Measurements from ENCODE around the gene ELANE. TPM values are rescaled to one million over a fixed set of nuclear protein-coding genes. Genes with fewer than 3 reads are reported as not detected.
"Not testable (repeated sequence)": the region's sequence is repeated elsewhere in the genome, so short reads cannot be mapped to it uniquely, and the experiment has no call there.

Gene ELANE
- total and polyA plus RNA-seq, 2 experiments from 2014 or later, result 0.81 to 0.83 TPM

DNA sequence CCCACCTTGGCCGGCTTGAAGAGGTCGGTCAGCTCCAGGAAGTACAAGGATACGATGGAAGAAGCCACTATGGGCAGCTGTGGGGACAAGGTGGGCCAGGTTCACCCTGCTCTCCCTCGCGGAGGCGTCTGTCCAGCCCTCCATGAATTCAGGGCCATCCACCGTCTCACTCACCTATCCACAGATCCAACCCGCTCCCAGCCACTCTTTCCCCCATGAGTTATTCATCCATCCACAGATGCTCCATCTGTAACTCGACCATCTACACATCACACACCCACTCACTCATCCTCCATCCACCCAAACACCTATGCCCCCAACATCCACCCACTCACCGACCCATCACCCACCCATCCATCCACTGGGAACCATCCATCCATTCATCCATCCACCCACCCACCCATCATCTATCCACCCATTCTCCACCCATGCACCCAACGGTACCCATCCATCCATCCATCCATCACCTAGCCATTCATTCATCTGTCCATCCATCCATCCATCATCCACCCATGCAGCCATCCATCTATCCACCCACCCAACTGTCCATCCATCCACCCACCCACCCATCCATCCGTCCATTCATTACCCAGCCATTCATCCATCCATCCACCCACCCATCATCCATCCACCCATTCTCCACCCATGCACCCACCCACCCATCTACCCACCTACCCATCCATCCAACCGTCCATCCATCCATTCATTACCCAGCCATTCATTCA is 36.2 kb upstream of the ELANE start:
- Histone ChIP-seq H3K9me2 (replicated peaks; ENCODE audit: insufficient read depth) (no peaks in the 10 kb centered on the region), H3K4me1 (ENCODE audit: insufficient read depth) (no peaks in the 10 kb centered on the region), H2AFZ (no peak overlapping the region), H3K27ac (no peak overlapping the region), H4K20me1 (ENCODE audit: insufficient read depth, poor library complexity, severe bottlenecking) (peaks cover 5% of the 10 kb centered on the region), H3K36me3 (replicated peaks; ENCODE audit: insufficient read depth, low read depth) (no peaks in the 10 kb centered on the region), H3K4me2 (no peak overlapping the region), H3K4me3 (no peak overlapping the region), H3K27me3 (no peaks in the 10 kb centered on the region), H3K79me2 (no peaks in the 10 kb centered on the region), H3K9me3 (ENCODE audit: low read depth) (no peaks in the 10 kb centered on the region)
- WGBS (ENCODE audit: low lambda C conversion rate, missing lambda C conversion rate), result 94% methylated on average over 11 of the region's 13 CpGs
- no peak for DNase-seq (ENCODE audit: low spot score)
- TF ChIP-seq EZH2 (IDR thresholded peaks at IDR 0.05; ENCODE audit: borderline replicate concordance) (no peak), EZH2phosphoT487 (IDR thresholded peaks at IDR 0.05; ENCODE audit: low read depth, severe bottlenecking, unreplicated experiment) (no peak)
- TF ChIP-seq, protein P1, sequence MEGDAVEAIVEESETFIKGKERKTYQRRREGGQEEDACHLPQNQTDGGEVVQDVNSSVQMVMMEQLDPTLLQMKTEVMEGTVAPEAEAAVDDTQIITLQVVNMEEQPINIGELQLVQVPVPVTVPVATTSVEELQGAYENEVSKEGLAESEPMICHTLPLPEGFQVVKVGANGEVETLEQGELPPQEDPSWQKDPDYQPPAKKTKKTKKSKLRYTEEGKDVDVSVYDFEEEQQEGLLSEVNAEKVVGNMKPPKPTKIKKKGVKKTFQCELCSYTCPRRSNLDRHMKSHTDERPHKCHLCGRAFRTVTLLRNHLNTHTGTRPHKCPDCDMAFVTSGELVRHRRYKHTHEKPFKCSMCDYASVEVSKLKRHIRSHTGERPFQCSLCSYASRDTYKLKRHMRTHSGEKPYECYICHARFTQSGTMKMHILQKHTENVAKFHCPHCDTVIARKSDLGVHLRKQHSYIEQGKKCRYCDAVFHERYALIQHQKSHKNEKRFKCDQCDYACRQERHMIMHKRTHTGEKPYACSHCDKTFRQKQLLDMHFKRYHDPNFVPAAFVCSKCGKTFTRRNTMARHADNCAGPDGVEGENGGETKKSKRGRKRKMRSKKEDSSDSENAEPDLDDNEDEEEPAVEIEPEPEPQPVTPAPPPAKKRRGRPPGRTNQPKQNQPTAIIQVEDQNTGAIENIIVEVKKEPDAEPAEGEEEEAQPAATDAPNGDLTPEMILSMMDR (IDR thresholded peaks at IDR 0.05; ENCODE audit: poor library complexity), result no peak

DNA sequence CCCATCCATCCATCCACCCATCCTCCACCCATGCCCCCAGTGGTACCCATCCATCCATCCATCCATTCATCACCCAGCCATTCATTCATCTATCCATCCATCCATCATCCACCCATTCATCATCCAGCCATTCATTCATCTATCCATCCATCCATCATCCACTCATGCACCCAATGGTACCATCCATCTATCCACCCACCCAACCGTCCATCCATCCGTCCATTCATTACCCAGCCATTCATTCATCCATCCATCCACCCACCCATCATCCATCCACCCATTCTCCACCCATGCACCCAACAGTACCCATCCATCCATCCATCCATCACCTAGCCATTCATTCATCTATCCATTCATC is 35.6 kb upstream of the ELANE start:
- peaks cover 2% of the 10 kb centered on the region for H4K20me1 ChIP-seq (ENCODE audit: insufficient read depth, poor library complexity, severe bottlenecking)
- no peaks in the 10 kb centered on the region for H3K79me2 ChIP-seq
- no peak overlapping the region for H3K4me3 ChIP-seq
- WGBS (ENCODE audit: low lambda C conversion rate, missing lambda C conversion rate), result 89% methylated on average over 2 of the region's 2 CpGs
- no peaks in the 10 kb centered on the region for H3K27me3 ChIP-seq
- no peaks in the 10 kb centered on the region for H3K9me2 ChIP-seq (replicated peaks; ENCODE audit: insufficient read depth)
- TF ChIP-seq, protein P1 (IDR thresholded peaks at IDR 0.05; ENCODE audit: poor library complexity), result no peak
- TF ChIP-seq EZH2 (IDR thresholded peaks at IDR 0.05; ENCODE audit: borderline replicate concordance), result no peak
- TF ChIP-seq EZH2phosphoT487 (IDR thresholded peaks at IDR 0.05; ENCODE audit: low read depth, severe bottlenecking, unreplicated experiment), result no peak
- no peak overlapping the region for H2AFZ ChIP-seq
- no peak overlapping the region for H3K27ac ChIP-seq
- no peak for DNase-seq (ENCODE audit: low spot score)
- no peaks in the 10 kb centered on the region for H3K4me1 ChIP-seq (ENCODE audit: insufficient read depth)
- no peaks in the 10 kb centered on the region for H3K9me3 ChIP-seq (ENCODE audit: low read depth)
- no peak overlapping the region for H3K4me2 ChIP-seq
- H3K36me3 ChIP-seq (replicated peaks; ENCODE audit: insufficient read depth, low read depth), result no peaks in the 10 kb centered on the region

DNA sequence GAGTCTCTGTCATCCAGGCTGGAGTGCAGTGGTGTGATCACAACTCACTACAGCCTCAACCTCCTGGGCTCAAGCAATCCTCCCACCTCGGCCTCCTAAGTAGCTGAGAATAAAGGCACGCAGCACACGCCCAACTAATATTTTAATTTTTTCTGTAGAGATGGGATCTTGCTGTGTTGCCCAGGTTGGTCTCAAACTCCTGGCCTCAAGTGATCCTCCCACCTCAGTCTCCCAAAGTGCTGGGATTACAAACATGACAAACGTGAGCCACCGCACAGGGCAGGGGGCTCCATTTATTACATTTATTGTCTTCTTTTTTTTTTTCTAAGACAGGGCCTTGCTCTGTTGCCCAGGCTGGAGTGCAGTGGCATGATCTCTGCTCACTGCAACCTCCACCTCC is 31.9 kb upstream of the ELANE start:
- H3K4me3 ChIP-seq; H3K27me3 ChIP-seq; DNase-seq (ENCODE audit: low spot score); H3K79me2 ChIP-seq; H3K9me2 ChIP-seq (replicated peaks; ENCODE audit: insufficient read depth); H3K4me1 ChIP-seq (ENCODE audit: insufficient read depth); H3K9me3 ChIP-seq (ENCODE audit: low read depth); H2AFZ ChIP-seq; H4K20me1 ChIP-seq (ENCODE audit: insufficient read depth, poor library complexity, severe bottlenecking); H3K27ac ChIP-seq; H3K36me3 ChIP-seq (replicated peaks; ENCODE audit: insufficient read depth, low read depth); H3K4me2 ChIP-seq: not testable (repeated sequence)
- WGBS (ENCODE audit: low lambda C conversion rate, missing lambda C conversion rate), result 94% methylated on average over 5 of the region's 5 CpGs

DNA sequence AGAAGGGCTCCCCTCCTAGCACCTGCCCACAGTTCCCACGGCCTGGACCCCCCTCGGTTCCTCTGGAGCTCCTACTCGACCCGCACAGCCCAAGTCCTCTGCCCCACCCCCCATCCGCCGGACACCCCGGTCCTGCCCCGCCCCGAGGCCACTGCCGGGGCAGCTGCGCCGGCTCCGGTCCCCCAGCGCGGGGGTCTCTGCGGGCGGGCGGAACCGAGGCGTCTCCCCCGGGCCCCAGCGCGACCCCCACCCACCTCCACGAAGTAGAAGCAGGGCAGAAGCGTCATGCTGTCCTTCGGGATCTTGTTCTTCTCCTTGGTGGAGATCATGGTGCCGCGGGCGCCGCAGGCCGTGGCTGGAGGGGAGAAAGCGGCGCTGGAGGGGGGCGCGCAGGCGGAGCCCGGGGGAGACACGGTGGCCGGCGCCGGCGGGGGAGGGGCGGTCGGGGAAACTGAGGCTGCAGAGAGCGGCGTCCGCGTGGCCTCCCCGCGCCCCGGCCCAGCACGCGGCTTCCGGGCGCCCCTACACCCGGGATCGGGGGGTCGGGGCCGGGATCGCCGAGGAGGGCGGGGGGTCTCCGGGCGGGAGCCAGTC is 30.8 kb upstream of the ELANE start:
- Histone ChIP-seq H3K4me1 (ENCODE audit: insufficient read depth) (no peaks in the 10 kb centered on the region), H4K20me1 (ENCODE audit: insufficient read depth, poor library complexity, severe bottlenecking) (no peaks in the 10 kb centered on the region), H3K79me2 (no peaks in the 10 kb centered on the region), H3K9me2 (replicated peaks; ENCODE audit: insufficient read depth) (no peaks in the 10 kb centered on the region), H2AFZ (peak overlapping the region; percentile 75), H3K4me3 (peak overlapping the region; percentile 67), H3K36me3 (replicated peaks; ENCODE audit: insufficient read depth, low read depth) (no peaks in the 10 kb centered on the region), H3K27ac (no peak overlapping the region), H3K4me2 (peak overlapping the region; percentile 96), H3K27me3 (peaks cover 7% of the 10 kb centered on the region), H3K9me3 (ENCODE audit: low read depth) (no peaks in the 10 kb centered on the region)
- DNase-seq (ENCODE audit: low spot score), result peak; percentile 44
- TF ChIP-seq EZH2 (IDR thresholded peaks at IDR 0.05; ENCODE audit: borderline replicate concordance), result no peak
- TF ChIP-seq, protein P1 (IDR thresholded peaks at IDR 0.05; ENCODE audit: poor library complexity), result no peak
- no peak for TF ChIP-seq EZH2phosphoT487 (IDR thresholded peaks at IDR 0.05; ENCODE audit: low read depth, severe bottlenecking, unreplicated experiment)
- WGBS (ENCODE audit: low lambda C conversion rate, missing lambda C conversion rate), result 2% methylated on average over 11 of the region's 64 CpGs

Data from hepatocyte (in vitro differentiated cells).